Airway epithelial cell (primary cell): ENCODE results near the gene LARGE2. TPM values are rescaled to one million over a fixed set of nuclear protein-coding genes. Genes with fewer than 3 reads are reported as not detected.

ENCODE experiments used
- total RNA-seq: library from RNA; depleted of rRNA; stranded (reverse); fragments of >200 nt; gene quantifications from 2 replicates; pipeline ENCODE4 v1.2.3, GENCODE V29; 2015

LARGE2 gene
- 25.0 and 27.2 TPM in 2 replicates for total RNA-seq

GRCh38 chr11:45922425-45923082, at the start of gene LARGE2:
Gene LARGE2, plus strand, starts transcription at chr11:45922656. Its CDS starts 227 bp downstream, at chr11:45922883.

GRCh38 chr11:45885274-45885920, 37.1 kb upstream of the LARGE2 start, which contains the start of gene MAPK8IP1:
Gene MAPK8IP1, plus strand, starts transcription at chr11:45885651. Its CDS starts 170 bp downstream, at chr11:45885821.

GRCh38 chr11:45906965-45907611, 15.4 kb upstream of the LARGE2 start, which contains the start of gene FREY1:
Gene FREY1, minus strand, starts transcription at chr11:45907271. Its CDS starts 26 bp downstream, at chr11:45907245.

GRCh38 chr11:45917623-45918330, 4.7 kb upstream of the LARGE2 start, which contains the start of gene PEX16:
Gene PEX16, minus strand, starts transcription at chr11:45917877. Its CDS starts 66 bp downstream, at chr11:45917811.

Other genes with a start within 250 kb of the LARGE2 start
- 12.2 and 13.1 TPM in 2 replicates for gene SLC35C1, start 117.5 kb upstream of the LARGE2 start, total RNA-seq
- 6.5 and 8.3 TPM in 2 replicates for gene CRY2, start 75.2 kb upstream of the LARGE2 start, total RNA-seq
- gene MAPK8IP1, start 37.0 kb upstream of the LARGE2 start, total RNA-seq = 5.4 and 13.1 TPM in 2 replicates
- gene FREY1, start 15.4 kb upstream of the LARGE2 start, total RNA-seq = 0.21 and 0.23 TPM in 2 replicates
- 34.4 and 40.8 TPM in 2 replicates for gene PEX16, start 4.8 kb upstream of the LARGE2 start, total RNA-seq
- 7.6 and 10.6 TPM in 2 replicates for gene PHF21A, start 198.8 kb downstream of the LARGE2 start, total RNA-seq